ENCODE results near the gene FOXD4L5.
"Not testable (repeated sequence)": the region's sequence is repeated elsewhere in the genome, so short reads cannot be mapped to it uniquely, and the experiment has no call there.

The FOXD4L5 gene

GRCh38 chr9:65285109-65285508, at the start of gene FOXD4L5:
TSS of gene FOXD4L5 (minus strand) at chr9:65285209. CDS start at chr9:65284377, 832 bp downstream.
- DNase-seq: not testable (repeated sequence)

GRCh38 chr9:65283943-65284342, 1.1 kb downstream of the FOXD4L5 start:
- not testable (repeated sequence) for DNase-seq

- DNase-seq: not testable (repeated sequence)
Observed at GRCh38 chr9:65282976-65283375, 2.0 kb downstream of the FOXD4L5 start.
